HCT116 (cell line): Measurements from ENCODE around the gene ROR2. TPM values are rescaled to one million over a fixed set of nuclear protein-coding genes. Genes with fewer than 3 reads are reported as not detected.

Source experiments
- ATAC-seq: fragments of 200-7000 bp; cut with Tn5 transposase; 2 replicates; pipeline ENCODE4 v1.9.1; 2020; ENCODE audit warnings: mild to moderate bottlenecking, moderate library complexity
- BruUV-seq: library from RNA; stranded (reverse); fragments of 400-500 nt; replicated peaks from 2 replicates; lab custom pipeline; 2021; lab: Mats Ljungman, UMichigan
- CTCF ChIA-PET: fragments of 300-600 bp; sonication (Branson Sonifier 250); formaldehyde crosslinking; loops from one replicate; lab custom pipeline; 2021; ENCODE audit warnings: antibody characterized with exemption; lab: Charles Lee
- POLR2A ChIA-PET: fragments of 300-600, 350-600 bp; sonication (Branson Sonifier 250); formaldehyde crosslinking; loops from one replicate; lab custom pipeline; 2021; ENCODE audit warnings: antibody characterized with exemption; lab: Charles Lee
- RAD21 ChIA-PET, 2 experiments: fragments of 300-600 bp; sonication (Branson Sonifier 250); formaldehyde crosslinking; loops; one replicate each; lab custom pipeline; 2023; ENCODE audit warnings: low total read pairs in 2 of 2; ENCODE audit not compliant: uncharacterized antibody in 2 of 2, unreplicated experiment in 2 of 2, low non-redundant PET in 1 of 2; lab: Charles Lee
- DNase-seq: peaks from one replicate; pipeline ENCODE4 v3.0.0-alpha.2; 2010; ENCODE audit warnings: low read depth, low spot score
- H2AFZ ChIP-seq: fragments of 200-600 bp; shearing (Covaris generic), sonication (generic); 2 replicates; pipeline ENCODE4 v1.6.1; 2017; ENCODE audit warnings: low read depth, mixed run types, mixed read lengths, antibody characterized with exemption, low read length; ENCODE audit not compliant: poor library complexity, severe bottlenecking
- H3K27ac ChIP-seq: 2 replicates; pipeline ENCODE4 v1.5.1; 2012; ENCODE audit warnings: low read depth, low read length
- H3K27me3 ChIP-seq: fragments of 200-600 bp; sonication (generic); 2 replicates; pipeline ENCODE4 v1.6.1; 2016; ENCODE audit warnings: mixed run types, low read length, mixed read lengths; ENCODE audit not compliant: insufficient read depth
- H3K36me3 ChIP-seq, 2 experiments: fragments of 200-500 bp in 1 of 2; fragments of 200-600 bp in 1 of 2; sonication (Bioruptor generic) in 1 of 2; sonication (generic) in 1 of 2; 2 replicates each; pipeline versions ENCODE4 v1.5.1 to v1.6.1; 2014 to 2016; ENCODE audit warnings: low read length in 2 of 2, inconsistent platforms in 1 of 2, mixed read lengths in 1 of 2, mixed run types in 1 of 2; ENCODE audit not compliant: insufficient read depth in 2 of 2, control insufficient read depth in 1 of 2
- H3K4me1 ChIP-seq, 2 experiments: fragments of 200-600 bp in 1 of 2; sonication (generic) in 1 of 2; 2 replicates each; pipeline versions ENCODE4 v1.5.1 to v1.6.1; 2012 to 2017; ENCODE audit warnings: low read length in 2 of 2, inconsistent platforms in 1 of 2, mild to moderate bottlenecking in 1 of 2, mixed read lengths in 1 of 2, mixed run types in 1 of 2, moderate library complexity in 1 of 2; ENCODE audit not compliant: insufficient read depth in 2 of 2, control insufficient read depth in 1 of 2
- H3K4me2 ChIP-seq: fragments of 200-600 bp; sonication (generic); 2 replicates; pipeline ENCODE4 v1.6.1; 2017; ENCODE audit warnings: mixed run types, low read length, mixed read lengths
- H3K4me3 ChIP-seq, 2 experiments: fragments of 200-600 bp in 1 of 2; sonication (generic) in 1 of 2; replicated peaks in 1 of 2; 2 replicates each; pipeline ENCODE4 v1.5.1; 2011 to 2016; ENCODE audit warnings: low read length in 2 of 2, control low read depth in 1 of 2, low read depth in 1 of 2, mild to moderate bottlenecking in 1 of 2, mixed read lengths in 1 of 2, mixed run types in 1 of 2
- H3K79me2 ChIP-seq: fragments of 200-600 bp; sonication (generic); 2 replicates; pipeline ENCODE4 v1.6.1; 2017; ENCODE audit warnings: mild to moderate bottlenecking, mixed run types, low read length, moderate library complexity, mixed read lengths; ENCODE audit not compliant: insufficient read depth
- H3K9ac ChIP-seq: fragments of 200-600 bp; sonication (generic); 2 replicates; pipeline ENCODE4 v1.6.1; 2016; ENCODE audit warnings: low read length, mixed read lengths
- H3K9me2 ChIP-seq: fragments of 200-600 bp; sonication (generic), shearing (Covaris generic); 2 replicates; pipeline ENCODE4 v1.6.1; 2017; ENCODE audit warnings: mixed run types, mild to moderate bottlenecking, moderate library complexity; ENCODE audit not compliant: insufficient read depth
- H3K9me3 ChIP-seq, 2 experiments: fragments of 200-500 bp in 1 of 2; fragments of 200-600 bp in 1 of 2; sonication (Bioruptor generic) in 1 of 2; sonication (generic) in 1 of 2; 2 replicates each; pipeline ENCODE4 v1.6.1; 2014 to 2017; ENCODE audit warnings: low read length in 2 of 2, mixed read lengths in 2 of 2, inconsistent platforms in 1 of 2, low read depth in 1 of 2, mild to moderate bottlenecking in 1 of 2, mixed run types in 1 of 2, moderate library complexity in 1 of 2; ENCODE audit not compliant: control insufficient read depth in 1 of 2, insufficient read depth in 1 of 2
- H4K20me1 ChIP-seq: fragments of 200-600 bp; sonication (generic), shearing (Covaris generic); 2 replicates; pipeline ENCODE4 v1.6.1; 2017; ENCODE audit warnings: mixed run types, mild to moderate bottlenecking, moderate library complexity; ENCODE audit not compliant: insufficient read depth
- CBX3 ChIP-seq: IDR thresholded peaks from 2 replicates; pipeline ENCODE4 v1.6.1; 2012; ENCODE audit warnings: low read depth
- CEBPB ChIP-seq: IDR thresholded peaks from 2 replicates; pipeline ENCODE4 v1.6.1; 2012; ENCODE audit warnings: low read depth
- EGR1 ChIP-seq: IDR thresholded peaks from 2 replicates; pipeline ENCODE4 v1.6.1; 2012; ENCODE audit warnings: low read depth
- EZH2 ChIP-seq: fragments of 200-600 bp; sonication (generic); IDR thresholded peaks from 2 replicates; pipeline ENCODE4 v1.6.1; 2017; ENCODE audit warnings: antibody characterized with exemption, mixed run types
- EZH2phosphoT487 ChIP-seq: fragments of 200-600 bp; IDR thresholded peaks from 2 replicates; pipeline ENCODE4 v1.6.1; 2018; ENCODE audit warnings: antibody characterized with exemption, borderline replicate concordance
- FOSL1 ChIP-seq: IDR thresholded peaks from 2 replicates; pipeline ENCODE4 v1.6.1; 2012; ENCODE audit warnings: low read depth
- JUND ChIP-seq: IDR thresholded peaks from 2 replicates; pipeline ENCODE4 v1.6.1; 2012
- POLR2A ChIP-seq: IDR thresholded peaks from 2 replicates; pipeline ENCODE4 v1.7.0; 2011; ENCODE audit warnings: borderline replicate concordance; ENCODE audit not compliant: insufficient read depth, insufficient read length; ENCODE audit errors: extremely low read depth
- POLR2AphosphoS5 ChIP-seq: IDR thresholded peaks from 2 replicates; pipeline ENCODE4 v1.6.1; 2011; ENCODE audit warnings: mild to moderate bottlenecking, low read depth, low read length, moderate library complexity
- RAD21 ChIP-seq: IDR thresholded peaks from 2 replicates; pipeline ENCODE4 v1.6.1; 2012; ENCODE audit warnings: low read depth, mild to moderate bottlenecking
- SIN3A ChIP-seq: IDR thresholded peaks from 2 replicates; pipeline ENCODE4 v1.6.1; 2012; ENCODE audit warnings: low read depth
- ZBTB33 ChIP-seq: IDR thresholded peaks from 2 replicates; pipeline ENCODE4 v1.6.1; 2011; ENCODE audit warnings: mild to moderate bottlenecking, low read length, moderate library complexity; ENCODE audit not compliant: insufficient replicate concordance; ENCODE audit errors: extremely low read depth
- ZFX ChIP-seq: fragments of 450-650 bp; IDR thresholded peaks from 2 replicates; pipeline ENCODE4 v1.6.1; 2017
- ZNF274 ChIP-seq: fragments of 200-500 bp; sonication (Bioruptor generic); IDR thresholded peaks from 2 replicates; pipeline ENCODE4 v1.6.1; 2014; ENCODE audit warnings: mild to moderate bottlenecking, low read depth, low read length, inconsistent platforms
- intact Hi-C: fragments of 100-400 bp; cut with micrococcal nuclease; formaldehyde crosslinking; loops from 2 replicates; pipeline ENCODE4 v1.10.0; 2022
- total RNA-seq: library from RNA; stranded (reverse); gene quantifications from one replicate; pipeline ENCODE4 v1.2.1, GENCODE V29; 2021; ENCODE audit not compliant: unreplicated experiment
- TF ChIP-seq, protein P1 (sequence below), 3 experiments: fragments of 200-600 bp in 1 of 3; sonication (generic) in 1 of 3; IDR thresholded peaks in 2 of 3; conservative IDR thresholded peaks in 1 of 3; 2 replicates each; pipeline ENCODE4 v1.5.1; 2012 to 2017; ENCODE audit warnings: low read depth in 2 of 3, low read length in 2 of 3, antibody characterized with exemption in 1 of 3, borderline replicate concordance in 1 of 3, control low read depth in 1 of 3, mild to moderate bottlenecking in 1 of 3, mixed read lengths in 1 of 3, mixed run types in 1 of 3, moderate library complexity in 1 of 3; ENCODE audit not compliant: insufficient read depth in 1 of 3
- TF ChIP-seq, protein P2 (sequence below): IDR thresholded peaks from 2 replicates; pipeline ENCODE4 v1.6.1; 2012; ENCODE audit warnings: low read depth

The ROR2 gene
- total RNA-seq, 1 experiment from 2014 or later: 15.7 TPM

- TF ChIP-seq ZBTB33 (no peak), SIN3A (no peak), EGR1 (no peak), EZH2phosphoT487 (no peak), CBX3 (no peak), ZNF274 (no peak), EZH2 (no peak)
Measured at GRCh38 chr9:91663858-91664257, 286.2 kb downstream of the ROR2 start (continued).

DNA sequence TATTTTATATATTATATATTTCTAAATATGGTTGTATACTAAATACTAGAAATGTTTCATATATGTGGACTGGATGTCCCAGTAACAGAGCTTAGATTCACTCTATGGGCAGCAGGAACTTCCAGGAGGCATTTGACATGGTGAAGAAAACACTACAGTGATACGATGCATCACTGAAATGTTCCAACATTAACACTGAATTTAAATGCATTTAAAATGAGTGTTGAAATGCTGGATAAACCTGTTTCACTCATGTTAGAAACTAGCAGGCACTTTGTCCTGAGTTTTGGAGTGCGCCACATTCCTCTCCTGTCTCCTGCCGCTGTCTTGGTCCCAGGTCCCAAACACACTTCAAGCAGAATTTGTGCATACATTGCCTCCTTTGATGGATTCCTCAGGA is 288.6 kb downstream of the ROR2 start:
- no peaks in the 10 kb centered on the region for H4K20me1 ChIP-seq
- no peak for TF ChIP-seq POLR2A
- TF ChIP-seq, protein P1, sequence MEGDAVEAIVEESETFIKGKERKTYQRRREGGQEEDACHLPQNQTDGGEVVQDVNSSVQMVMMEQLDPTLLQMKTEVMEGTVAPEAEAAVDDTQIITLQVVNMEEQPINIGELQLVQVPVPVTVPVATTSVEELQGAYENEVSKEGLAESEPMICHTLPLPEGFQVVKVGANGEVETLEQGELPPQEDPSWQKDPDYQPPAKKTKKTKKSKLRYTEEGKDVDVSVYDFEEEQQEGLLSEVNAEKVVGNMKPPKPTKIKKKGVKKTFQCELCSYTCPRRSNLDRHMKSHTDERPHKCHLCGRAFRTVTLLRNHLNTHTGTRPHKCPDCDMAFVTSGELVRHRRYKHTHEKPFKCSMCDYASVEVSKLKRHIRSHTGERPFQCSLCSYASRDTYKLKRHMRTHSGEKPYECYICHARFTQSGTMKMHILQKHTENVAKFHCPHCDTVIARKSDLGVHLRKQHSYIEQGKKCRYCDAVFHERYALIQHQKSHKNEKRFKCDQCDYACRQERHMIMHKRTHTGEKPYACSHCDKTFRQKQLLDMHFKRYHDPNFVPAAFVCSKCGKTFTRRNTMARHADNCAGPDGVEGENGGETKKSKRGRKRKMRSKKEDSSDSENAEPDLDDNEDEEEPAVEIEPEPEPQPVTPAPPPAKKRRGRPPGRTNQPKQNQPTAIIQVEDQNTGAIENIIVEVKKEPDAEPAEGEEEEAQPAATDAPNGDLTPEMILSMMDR (IDR thresholded peaks at IDR 0.05 in 2 of 3, conservative IDR thresholded peaks at IDR 0.05 in 1 of 3; ENCODE audit: borderline replicate concordance in 1 of 3, insufficient read depth in 1 of 3, low read depth in 2 of 3, low read length in 2 of 3): no peak
- no peak for TF ChIP-seq ZBTB33
- no peak for TF ChIP-seq CEBPB
- TF ChIP-seq POLR2AphosphoS5: no peak
- TF ChIP-seq, protein P2, sequence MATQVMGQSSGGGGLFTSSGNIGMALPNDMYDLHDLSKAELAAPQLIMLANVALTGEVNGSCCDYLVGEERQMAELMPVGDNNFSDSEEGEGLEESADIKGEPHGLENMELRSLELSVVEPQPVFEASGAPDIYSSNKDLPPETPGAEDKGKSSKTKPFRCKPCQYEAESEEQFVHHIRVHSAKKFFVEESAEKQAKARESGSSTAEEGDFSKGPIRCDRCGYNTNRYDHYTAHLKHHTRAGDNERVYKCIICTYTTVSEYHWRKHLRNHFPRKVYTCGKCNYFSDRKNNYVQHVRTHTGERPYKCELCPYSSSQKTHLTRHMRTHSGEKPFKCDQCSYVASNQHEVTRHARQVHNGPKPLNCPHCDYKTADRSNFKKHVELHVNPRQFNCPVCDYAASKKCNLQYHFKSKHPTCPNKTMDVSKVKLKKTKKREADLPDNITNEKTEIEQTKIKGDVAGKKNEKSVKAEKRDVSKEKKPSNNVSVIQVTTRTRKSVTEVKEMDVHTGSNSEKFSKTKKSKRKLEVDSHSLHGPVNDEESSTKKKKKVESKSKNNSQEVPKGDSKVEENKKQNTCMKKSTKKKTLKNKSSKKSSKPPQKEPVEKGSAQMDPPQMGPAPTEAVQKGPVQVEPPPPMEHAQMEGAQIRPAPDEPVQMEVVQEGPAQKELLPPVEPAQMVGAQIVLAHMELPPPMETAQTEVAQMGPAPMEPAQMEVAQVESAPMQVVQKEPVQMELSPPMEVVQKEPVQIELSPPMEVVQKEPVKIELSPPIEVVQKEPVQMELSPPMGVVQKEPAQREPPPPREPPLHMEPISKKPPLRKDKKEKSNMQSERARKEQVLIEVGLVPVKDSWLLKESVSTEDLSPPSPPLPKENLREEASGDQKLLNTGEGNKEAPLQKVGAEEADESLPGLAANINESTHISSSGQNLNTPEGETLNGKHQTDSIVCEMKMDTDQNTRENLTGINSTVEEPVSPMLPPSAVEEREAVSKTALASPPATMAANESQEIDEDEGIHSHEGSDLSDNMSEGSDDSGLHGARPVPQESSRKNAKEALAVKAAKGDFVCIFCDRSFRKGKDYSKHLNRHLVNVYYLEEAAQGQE: no peak
- no peak for TF ChIP-seq RAD21
- TF ChIP-seq ZFX: no peak
- no peak for TF ChIP-seq ZNF274
- TF ChIP-seq JUND: no peak
- TF ChIP-seq FOSL1: no peak
- no peak for TF ChIP-seq SIN3A
- ATAC-seq: no peak
- H3K9ac ChIP-seq: no peak overlapping the region
- no TSS peak for BruUV-seq
- H3K4me2 ChIP-seq: no peak overlapping the region
- POLR2A ChIA-PET: no interaction called here
- H3K79me2 ChIP-seq: no peaks in the 10 kb centered on the region
- H3K36me3 ChIP-seq: no peaks in the 10 kb centered on the region
- H3K4me1 ChIP-seq: no peaks in the 10 kb centered on the region
- no peaks in the 10 kb centered on the region for H3K27me3 ChIP-seq
- intact Hi-C loops: loop anchor here (10.0 kb wide), 1 partner anchor 67 kb away; no protein-coding TSS in a partner anchor
- no peaks in the 10 kb centered on the region for H3K9me3 ChIP-seq
- H2AFZ ChIP-seq: no peak overlapping the region
- no peaks in the 10 kb centered on the region for H3K9me2 ChIP-seq
- H3K27ac ChIP-seq: no peak overlapping the region
- RAD21 ChIA-PET: no interaction called here
- no peak overlapping the region for H3K4me3 ChIP-seq
- CTCF ChIA-PET: no interaction called here
- DNase-seq: no peak
